HK-2 (cell line): ENCODE results near the gene LRRC74B.
"Not testable (repeated sequence)": the region's sequence is repeated elsewhere in the genome, so short reads cannot be mapped to it uniquely, and the experiment has no call there.

Experiments
- DNase-seq: peaks from one replicate; pipeline ENCODE4 v3.0.0-alpha.2; 2018; ENCODE audit not compliant: unreplicated experiment

LRRC74B gene

DNA sequence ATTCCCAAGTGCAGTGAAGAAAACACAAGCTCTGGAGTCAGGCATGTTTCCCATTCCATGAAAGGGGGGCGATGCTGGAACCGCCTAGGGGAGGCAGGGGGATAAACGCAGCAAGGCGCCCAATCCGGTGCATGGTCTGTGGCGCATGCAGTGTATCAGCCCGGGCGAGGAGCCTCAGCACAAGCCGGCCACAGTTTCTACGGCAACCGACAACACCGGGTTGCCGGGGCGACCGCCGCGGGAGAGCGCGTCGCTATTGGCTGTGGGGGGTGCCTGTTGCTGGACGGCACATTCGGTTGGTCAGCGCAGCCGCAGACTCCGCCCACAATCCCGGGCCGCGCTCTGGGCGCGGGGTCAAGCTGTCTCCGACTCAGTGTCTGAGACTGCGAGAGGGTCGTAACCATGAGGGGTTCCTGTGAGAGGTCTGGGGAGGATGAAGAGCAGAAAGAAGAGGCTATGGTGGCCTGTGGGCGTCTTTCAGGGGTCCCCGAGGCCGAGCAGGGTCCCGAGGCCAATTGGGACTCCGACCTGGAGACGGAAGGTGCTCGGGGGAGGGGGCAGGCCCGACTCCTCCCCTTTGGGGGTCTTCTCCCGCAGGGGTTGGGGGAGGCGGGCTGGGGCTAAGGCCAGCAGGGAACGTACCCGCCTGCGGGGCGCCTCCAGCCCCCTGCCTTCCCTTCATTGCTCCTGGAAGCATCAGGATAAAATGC lies at the start of gene LRRC74B:
TSS of gene LRRC74B (plus strand) at position 362 of the 710 bp plus-strand sequence. CDS start at position 403, 41 bp downstream.
- peak; percentile 84 for DNase-seq

DNA sequence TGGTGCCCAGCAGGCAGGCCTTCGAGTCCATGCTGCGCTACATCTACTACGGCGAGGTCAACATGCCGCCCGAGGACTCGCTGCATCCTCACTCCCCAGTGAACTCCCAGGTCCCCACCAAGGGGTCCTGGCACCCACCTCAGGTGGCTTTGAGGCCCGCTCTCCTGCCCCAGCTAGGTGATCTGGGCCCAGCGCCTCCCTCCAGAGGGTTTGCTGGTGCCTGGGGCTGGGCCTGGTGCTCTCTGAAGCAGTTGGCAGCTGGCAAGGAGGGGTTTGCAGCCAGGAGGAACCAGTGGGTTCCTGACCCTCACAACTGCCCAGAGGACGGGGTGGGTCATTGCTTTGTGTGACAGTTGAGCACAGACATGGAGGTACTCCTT lies 49.7 kb upstream of the LRRC74B start:
- DNase-seq = no peak

DNA sequence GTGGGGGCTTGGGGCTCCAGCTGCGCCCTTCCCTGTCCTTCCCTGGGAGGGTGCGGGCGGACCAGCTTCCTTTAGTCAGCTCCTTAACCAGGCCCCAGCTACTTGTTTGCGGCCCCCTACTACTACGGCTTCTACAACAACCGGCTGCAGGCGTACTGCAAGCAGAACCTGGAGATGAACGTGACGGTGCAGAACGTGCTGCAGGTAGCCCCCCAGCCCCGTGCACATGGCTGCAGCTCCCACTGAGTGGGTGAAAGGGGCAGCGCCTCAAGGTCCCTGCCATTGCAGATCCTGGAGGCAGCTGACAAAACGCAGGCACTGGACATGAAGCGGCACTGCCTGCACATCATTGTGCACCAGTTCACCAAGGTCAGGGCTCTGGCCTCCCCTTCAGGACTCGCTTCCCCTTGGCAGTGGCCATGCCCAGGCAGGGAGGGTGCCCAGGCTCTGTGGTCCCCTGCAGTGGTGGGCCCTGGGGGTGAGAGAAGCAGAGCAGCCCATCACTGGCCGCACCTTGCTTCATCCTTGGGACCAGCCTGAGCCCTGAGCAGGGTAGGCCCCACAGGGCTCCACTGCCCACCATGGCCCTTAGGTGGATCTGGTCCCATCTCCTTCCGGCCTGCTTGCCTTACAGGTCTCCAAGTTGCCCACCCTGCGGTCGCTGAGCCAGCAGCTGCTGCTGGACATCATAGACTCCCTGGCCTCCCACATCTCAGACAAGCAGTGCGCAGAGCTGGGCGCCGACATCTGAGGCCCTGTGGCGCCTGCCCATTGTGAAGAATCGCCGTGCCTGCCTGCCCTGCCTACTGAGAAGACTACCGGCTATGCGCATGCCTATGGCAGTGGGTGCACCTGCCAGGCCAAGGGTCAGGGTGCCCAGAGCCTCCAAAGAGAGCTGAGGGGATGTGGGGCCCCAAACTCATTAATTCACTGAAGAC lies 48.9 kb upstream of the LRRC74B start:
- no peak for DNase-seq

GRCh38 chr22:20997536-20998257 lies 48.0 kb upstream of the LRRC74B start:
- DNase-seq = no peak

DNA sequence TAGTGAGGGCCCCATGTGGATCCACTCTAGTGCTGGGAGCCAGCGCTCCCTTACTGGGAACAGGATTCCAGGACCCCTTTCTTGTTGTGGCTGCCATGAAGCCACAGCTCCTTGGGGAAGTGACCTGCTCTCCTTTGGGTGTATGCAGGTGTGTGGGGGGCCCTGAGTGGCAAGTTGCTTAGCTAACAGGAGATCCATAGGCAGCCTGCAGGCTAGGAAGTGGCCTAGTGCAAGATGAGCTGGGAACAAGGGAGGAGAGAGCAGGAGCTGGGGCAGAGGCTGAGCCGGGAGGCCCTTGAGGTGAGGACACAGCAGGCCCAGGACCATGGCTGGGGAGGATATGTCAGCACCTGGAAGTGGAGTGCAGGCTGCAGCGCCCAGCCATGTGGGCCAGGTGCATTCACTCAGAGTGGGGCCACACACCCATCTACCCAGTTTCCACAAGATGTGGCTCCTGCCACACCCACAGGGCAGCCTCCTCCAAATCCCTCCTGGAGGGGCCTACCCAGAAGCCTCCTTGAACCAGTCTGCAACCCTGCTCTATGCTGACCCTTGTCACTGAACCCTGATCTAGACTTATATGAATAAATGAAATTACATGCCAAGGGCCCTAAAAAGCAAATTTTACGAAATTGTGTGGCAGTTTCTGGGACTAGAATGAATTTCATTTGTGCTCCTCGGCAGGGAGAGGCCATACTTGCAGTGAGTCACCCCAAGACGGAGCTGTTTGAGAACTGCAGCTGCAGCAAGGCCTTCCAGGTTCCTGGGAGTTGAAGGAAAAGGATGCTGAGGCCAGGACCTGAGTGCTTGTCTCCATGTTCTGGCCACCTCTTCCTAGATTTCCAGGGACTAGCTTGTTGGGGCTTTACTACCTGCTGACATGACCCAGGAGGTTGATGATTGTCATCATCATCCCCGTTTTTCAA lies 47.1 kb upstream of the LRRC74B start:
- no peak for DNase-seq

DNA sequence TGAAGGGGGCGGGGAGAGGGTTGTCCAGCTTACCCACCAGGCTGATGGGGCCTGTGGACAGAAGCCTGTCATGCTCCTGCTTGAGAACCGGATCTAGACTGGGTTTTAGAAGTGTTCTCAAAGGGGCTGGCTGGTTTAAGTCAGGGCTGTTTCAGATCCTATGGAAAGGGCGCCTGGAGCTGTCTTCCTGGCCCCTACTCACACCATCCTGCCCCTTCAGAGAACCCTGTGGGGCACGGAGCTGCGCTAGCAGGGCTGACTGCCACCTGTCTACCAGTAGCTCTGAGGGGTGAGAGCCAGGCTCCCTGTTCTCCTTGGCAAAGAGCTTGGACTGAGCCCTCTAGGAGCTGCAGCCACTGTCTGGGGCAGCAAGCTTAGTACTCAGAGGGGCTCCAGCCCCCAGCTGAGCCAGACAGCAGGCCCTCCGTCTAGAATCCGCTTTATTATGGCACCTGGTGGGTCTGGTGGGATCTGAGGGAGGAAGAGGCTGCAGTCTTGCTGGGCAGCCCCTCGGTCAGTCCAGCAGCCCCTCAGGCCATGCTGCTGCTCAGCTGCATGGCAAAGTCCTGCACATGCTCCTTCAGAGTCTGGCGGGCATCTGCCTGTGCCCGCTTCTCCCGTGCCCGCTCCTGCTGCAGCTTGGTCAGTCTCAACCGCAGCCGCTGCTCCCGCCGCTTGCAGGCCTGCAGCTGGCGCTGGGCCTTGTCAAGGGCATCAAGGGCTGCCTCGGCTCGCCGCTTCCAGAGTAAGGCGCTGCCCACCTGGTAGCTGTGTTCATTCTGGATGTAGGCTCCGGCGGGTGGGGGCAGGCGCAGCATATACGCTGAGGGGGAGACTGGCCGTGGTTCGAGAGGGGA lies 46.2 kb upstream of the LRRC74B start:
- DNase-seq = no peak

DNA sequence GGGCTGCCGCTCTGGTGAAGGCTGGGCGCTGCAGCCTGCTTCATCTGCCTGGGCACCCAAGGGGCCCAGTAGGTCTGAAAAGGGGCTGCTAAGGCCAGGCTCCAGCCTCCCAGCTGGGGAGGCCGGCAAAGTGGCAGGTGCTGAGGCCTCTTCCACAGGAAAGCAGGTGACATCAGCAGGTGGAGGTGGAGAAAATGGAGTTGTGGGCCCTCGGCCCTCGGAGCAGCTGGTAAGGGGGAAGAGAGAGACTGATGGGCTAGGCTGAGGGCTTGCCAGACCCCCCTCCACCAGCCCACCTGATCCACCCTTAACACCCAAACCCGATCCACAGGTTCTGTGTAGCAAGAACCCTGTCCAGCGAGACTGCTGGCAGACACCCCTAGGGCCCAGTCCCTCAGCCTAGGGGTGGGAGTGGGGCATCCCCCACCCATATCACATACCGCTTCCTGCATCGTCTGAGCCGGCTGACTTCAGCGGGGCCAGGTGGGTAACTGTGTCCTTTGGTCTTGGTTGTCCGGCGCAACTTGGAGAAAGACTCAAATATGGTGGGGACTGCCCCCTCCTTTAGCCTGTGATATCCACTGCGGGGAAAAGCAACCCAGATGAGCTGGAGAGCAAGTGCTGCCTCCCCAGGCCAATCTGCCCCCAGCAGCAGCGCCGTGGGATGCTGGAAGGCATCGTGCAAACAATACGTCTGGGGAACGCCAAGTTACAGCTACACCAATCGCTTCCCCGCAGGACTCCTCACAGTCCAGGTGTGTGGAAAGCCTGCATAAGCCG lies 45.3 kb upstream of the LRRC74B start:
- no peak for DNase-seq

DNA sequence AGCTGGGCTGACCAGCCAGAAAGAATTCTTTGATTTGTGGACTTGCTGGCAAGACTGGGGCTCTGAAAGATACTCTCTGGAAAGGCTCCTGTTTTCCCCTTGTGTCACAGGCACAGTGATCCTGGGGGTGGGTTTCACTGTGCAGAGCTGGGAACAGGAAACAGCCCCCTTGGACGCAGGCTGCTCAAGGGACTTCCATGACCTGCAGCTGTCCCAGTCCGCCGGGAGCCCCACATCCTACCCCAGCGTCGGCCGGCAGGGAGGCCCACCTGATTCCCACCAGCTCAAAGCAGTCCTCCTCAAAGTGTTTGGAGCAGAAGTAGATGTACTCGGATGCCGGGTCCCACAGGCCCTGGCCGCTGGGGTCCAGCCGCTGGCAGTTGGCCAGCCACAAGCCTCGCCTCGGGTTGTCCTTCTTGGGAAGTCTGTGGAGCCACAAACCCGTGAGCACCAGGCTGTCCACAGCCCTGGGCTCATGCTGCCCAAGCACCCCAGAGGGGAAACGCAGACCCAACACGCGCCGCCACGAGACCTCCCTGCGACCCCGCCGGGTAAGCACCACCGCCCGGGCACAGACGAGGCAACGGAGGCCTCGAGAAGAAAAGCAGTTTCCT lies 44.7 kb upstream of the LRRC74B start:
- no peak for DNase-seq

- peak; percentile 95 for DNase-seq
Measured at GRCh38 chr22:21001601-21002325, 44.0 kb upstream of the LRRC74B start, which contains the start of gene THAP7. Gene THAP7 (minus strand): TSS chr22:21002118. CDS start chr22:21001911, 207 bp downstream.

- DNase-seq = no peak
Measured at GRCh38 chr22:21003782-21004181, 42.0 kb upstream of the LRRC74B start.

DNA sequence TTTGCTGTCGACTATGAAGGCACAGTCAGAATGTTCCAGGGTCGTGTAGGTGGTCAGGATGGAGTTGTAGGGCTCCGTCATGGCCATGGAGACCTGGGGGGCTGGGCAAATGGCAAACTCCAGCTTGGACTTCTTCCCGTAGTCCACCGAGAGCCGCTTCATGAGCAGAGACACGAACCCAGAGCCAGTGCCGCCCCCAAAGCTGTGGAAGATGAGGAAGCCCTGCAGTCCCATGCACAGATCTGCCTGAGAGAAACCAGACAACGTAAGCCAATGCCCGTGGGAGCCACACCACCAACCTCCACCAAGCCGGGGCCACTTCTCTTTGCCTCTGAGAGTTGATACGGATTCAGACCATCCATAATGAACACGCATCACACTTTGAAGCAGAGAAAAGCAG lies 36.5 kb upstream of the LRRC74B start:
- DNase-seq = not testable (repeated sequence)

- DNase-seq = no peak
Measured at GRCh38 chr22:21009638-21010425, 35.9 kb upstream of the LRRC74B start.

DNA sequence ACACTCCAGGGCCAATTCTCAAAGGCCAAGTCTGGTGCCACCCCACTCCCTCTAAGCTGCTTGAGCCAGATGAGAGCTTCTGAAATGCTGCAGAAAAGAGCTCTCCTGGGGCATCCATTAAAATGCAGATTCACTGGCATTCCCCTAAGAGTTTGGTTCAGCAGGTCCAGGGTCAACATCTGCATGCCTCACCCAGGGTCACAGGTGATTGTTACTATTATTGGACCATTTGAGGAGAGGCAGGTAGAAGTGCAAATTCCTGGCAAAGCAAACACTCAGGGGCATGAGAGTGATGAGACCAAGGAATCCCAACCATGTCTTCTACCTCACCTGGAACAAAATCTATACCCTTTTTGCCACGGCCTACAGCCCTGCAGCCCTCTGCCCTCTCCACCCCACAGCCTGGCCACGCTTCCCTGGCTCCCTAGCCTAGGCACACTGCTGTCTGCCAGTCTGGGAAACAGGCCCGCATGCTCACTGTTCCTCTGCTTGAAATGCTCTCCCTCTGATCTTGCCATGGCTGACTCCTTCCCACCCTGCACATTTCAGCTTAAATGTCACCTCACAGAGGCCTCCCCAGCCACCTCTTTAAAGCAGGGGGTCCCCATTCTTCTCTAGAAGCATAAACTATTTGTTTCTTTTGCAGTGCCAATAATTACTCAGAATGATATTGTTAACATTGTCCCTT lies 35.2 kb upstream of the LRRC74B start:
- DNase-seq = no peak

DNA sequence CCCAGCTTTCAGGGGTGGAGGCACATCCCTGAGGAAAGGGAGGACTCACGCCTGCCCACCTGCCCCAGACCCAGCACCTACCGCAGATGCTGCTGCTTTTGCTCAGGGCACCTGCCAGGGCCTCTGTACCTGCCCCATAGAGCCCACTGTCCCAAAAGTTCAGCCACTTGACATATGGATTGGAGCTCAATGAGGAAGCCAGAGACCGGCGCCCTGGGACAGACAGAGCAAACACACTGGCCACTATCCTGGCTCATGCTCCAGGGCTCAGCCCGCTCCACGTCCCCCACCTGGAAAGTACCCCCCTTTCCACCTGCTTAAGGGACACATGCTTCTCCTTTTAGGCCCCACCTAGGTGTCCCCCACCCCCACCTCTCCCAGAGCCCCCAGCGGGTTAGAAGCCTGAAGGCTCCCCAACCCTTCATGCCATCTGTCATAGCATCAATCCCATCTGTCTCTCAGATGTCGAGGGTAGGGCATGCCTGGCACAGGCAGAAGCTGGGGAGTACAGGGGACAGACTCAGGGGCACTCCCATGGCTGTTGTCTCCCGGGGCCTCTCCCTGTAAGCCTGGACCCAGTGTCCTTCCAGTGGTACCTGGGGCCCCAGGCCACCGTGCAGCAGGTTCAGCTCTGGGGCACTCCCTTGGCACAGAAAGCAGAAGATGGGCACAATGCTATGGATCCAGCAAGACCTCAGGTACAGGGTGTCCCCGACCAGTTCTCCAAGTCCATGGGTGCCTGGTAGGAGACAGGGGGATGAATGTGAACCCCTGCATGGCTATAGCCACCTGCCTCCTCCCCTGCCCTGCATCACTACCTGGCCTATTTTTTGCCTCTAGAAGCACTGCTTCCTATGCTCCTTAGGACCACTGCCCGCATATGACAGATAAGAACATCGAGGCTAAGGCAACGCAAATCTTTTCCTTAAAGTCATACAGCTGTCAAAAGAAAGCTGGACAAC lies 33.0 kb upstream of the LRRC74B start:
- no peak for DNase-seq

- DNase-seq = no peak
Measured at GRCh38 chr22:21013657-21014201, 32.0 kb upstream of the LRRC74B start.
